HG03442 (cell line): ENCODE results near the gene TFPI2.

Source experiments
- ATAC-seq: cut with Tn5 transposase; IDR thresholded peaks from one replicate; pipeline ENCODE4 v1.9.1; 2021; ENCODE audit warnings: mild to moderate bottlenecking, moderate library complexity; ENCODE audit not compliant: unreplicated experiment

TFPI2 gene

DNA sequence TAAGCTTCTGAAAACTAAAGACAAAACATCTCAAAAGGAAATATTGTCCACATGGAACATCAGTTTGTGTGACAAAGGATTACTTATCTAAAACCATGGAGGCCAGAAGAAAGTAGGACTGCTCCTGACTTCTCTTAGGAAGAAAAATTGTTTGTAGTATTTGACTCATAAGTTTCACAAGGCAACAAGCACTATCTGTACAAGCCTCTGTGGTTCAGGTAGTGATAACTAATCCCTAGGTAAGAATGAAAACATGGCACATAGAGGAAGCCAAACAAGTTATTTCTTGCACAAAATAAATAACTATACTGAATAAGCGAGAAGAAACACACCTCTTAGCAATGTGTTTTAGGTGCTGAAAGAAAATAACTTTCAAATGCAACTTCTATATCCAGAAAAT, 30.3 kb downstream of the TFPI2 start:
- no peak for ATAC-seq

DNA sequence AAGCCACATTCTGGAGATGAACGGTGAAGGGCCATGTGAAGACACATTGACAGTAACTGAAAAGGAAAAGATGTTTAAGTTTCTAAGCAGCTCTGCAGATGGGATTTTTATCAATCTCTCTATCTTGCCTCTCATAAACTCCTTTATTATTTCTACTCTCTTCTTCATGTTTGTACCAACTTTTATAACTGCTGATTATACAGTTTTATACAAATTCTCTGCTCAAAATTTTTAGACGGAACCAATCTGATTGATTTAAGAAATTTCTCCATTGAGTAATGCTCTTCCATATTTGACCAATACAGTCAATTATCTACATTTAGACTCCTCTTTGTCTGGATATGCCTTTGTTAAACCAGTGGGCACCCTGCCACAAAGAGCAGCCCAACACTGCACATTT, 31.7 kb downstream of the TFPI2 start:
- no peak for ATAC-seq

DNA sequence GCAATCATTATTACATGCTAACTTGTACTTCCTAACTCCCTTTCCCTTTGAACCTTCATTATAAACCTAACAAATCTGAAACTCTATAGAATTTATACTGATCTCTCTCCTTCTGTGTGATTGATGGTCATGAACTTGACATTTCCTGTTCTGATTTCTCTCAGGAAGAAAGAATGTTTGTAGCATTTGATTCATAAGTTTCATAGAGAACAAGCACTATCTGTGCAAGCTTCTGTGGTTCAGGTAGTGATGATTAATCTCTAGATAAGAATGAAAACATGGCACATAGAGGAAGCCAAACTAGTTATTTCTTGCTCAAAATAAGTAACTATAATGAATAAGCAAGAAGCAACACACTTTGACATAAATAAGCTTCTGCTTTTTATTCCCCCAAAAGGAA, 34.2 kb downstream of the TFPI2 start:
- ATAC-seq: peak; percentile 68

DNA sequence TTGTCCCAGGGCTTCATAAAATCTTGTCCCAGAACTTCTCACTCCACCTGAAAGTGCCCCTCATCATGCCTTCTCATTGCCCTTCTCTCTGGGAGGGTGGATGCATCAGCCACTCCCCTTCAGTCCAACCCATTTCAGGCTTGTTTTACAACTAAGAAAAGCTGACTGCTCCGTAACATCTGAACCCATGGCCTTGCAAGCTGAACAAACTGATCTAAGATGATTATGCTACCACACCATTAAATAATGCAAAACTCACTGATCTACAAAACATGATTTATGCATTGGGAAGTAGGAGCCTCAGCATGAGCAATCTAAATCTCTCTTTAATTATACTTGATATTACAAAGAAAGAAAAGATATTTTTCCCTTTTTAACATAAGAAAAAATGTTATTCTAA, 34.8 kb downstream of the TFPI2 start:
- ATAC-seq: no peak

DNA sequence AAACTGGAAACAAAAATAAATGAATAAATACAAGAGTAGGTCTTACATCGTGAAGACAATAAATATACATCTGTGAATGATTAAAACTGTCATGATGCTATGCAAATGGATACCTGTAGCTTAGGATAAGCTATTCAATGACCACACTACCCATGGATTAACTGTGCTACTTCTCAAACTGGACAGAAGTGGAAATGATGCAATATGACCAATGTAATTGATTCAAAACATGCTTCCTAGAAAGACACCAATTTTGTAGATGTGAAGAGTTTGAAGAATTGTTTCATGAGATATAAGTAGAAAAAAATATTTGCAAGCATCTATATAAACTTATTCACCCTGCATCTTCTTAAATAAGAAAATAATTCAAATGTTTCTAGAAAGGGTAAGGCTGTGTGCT, 36.1 kb downstream of the TFPI2 start:
- no peak for ATAC-seq

DNA sequence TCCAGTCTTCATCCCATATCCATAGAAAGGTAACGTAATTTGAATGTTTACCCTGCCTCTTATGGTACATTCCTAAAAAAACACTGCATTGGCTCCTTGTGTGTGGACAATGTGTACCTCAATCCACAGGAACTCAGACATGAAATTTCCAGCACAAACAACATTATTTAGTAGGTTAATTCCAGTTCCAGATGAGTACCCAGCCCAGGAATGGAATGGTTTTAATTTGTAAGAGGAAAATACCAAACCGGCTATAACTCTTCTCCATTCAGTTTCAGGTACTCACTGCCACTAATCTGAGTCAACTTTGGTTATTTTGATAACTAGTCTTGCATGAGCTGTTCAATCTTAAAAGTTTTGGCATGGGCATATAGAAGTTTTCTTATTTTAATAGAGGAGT, 39.0 kb downstream of the TFPI2 start:
- ATAC-seq: no peak

DNA sequence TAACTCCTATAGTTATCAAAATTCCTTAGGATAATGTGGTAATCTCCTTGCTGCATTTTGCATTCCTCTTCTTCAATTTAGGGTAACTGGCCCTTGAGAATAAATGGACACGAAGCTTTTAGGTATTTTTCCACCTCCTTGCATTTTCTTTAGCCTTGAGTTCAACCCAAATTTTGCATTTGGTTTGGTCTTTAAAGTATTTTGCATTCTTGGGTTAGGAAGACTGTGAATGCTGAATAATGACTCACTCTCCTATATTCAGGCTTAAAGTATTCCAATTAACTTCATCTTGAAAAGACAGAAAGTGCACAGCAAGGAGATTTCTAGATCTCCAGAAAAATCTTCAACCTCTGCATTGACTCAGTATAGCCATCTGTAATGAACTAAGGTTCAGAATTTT, 47.3 kb downstream of the TFPI2 start:
- no peak for ATAC-seq

DNA sequence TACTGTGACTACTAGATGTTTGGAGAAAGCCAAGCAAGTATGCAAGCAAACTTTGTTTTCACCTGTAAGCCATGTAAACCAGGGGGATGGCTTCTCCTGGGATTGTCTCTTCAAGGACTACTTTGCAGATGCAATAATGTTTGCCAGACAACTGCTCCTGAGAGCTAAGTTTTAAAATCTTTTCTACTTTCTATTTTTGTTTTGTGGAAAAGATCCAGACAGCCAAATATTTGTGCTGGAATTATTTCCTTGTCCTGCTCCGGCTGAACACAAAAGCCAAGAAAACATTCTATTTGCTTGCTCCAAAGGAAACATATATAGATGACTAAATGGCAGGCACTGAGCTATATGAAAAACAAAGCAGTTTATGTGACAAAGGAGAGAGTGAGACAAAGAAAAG, 51.6 kb downstream of the TFPI2 start:
- ATAC-seq: no peak

DNA sequence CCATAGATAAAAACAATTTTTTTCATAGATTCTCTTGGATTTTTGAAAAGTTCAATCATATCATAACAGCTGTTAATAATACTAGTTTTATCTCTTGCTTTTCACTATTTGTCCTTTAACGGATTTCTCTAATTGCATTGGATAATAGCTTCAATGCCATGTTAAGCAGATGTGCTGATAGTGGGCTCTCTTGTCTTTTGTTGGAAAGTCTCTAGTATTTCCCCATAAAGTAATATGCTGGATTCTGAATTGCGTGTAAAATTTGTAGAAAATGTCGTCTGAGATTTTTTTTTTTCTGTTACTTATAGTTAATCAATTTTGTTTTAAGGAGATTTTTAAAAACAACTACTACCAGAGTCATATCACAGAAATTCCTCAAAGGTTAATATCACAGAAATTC, 53.3 kb downstream of the TFPI2 start:
- no peak for ATAC-seq

DNA sequence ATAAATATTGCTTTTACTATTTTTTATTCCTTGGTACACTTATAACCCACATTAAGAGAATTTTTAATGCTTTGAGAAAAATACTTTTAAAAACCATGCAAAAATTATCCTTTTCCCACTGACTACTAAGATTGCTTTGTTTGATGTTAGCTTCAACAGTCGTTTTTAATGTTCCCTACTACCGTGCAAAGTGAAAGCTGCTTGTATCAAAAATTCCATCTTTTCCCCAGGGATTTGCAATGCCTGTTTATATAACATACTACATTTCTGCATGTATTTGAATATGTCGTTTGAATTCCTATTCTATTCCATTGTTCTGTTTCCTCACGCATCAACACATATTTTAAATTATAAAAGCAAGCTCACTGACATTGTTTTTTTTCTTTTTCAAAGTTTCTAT, 54.4 kb downstream of the TFPI2 start:
- no peak for ATAC-seq

DNA sequence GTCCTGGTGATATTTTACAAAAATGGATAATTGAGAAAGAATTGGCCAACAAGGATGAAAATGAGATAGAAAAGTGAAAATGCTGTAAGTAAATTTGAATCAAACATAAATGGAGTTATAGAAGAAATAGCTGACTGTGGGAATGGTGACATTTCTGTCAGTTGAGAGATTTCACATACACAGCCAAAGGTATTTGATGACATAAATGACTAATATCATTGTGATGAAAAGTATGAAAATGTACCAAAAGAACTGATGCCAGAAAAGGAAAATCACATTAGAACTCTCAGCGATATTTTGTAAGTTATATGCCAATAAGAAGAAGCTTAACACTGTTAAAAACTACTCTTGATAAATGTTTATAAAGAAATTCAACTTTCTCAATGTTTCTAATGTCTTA, 54.9 kb downstream of the TFPI2 start:
- no peak for ATAC-seq
